Mucosa of stomach (tissue), 1 donor: Measurements from ENCODE around the gene SYNJ1.
"Not testable (repeated sequence)": the region's sequence is repeated elsewhere in the genome, so short reads cannot be mapped to it uniquely, and the experiment has no call there.

Source experiments
- H3K27me3 ChIP-seq: one replicate; pipeline ENCODE4 v1.7.0; 2013; ENCODE audit warnings: mild to moderate bottlenecking, low read length; ENCODE audit not compliant: control insufficient read depth, insufficient read depth
- H3K36me3 ChIP-seq: one replicate; pipeline ENCODE4 v1.7.0; 2013; ENCODE audit warnings: low read length; ENCODE audit not compliant: control insufficient read depth, insufficient read depth
- H3K4me1 ChIP-seq: one replicate; pipeline ENCODE4 v1.7.0; 2013; ENCODE audit warnings: mild to moderate bottlenecking, low read length; ENCODE audit not compliant: control insufficient read depth, insufficient read depth
- H3K4me3 ChIP-seq: one replicate; pipeline ENCODE4 v1.7.0; 2013; ENCODE audit warnings: low read length
- H3K9ac ChIP-seq: one replicate; pipeline ENCODE4 v1.7.0; 2013; ENCODE audit warnings: mild to moderate bottlenecking, low read length, moderate library complexity
- H3K9me3 ChIP-seq: one replicate; pipeline ENCODE4 v1.7.0; 2013; ENCODE audit warnings: mild to moderate bottlenecking, low read length, moderate library complexity; ENCODE audit not compliant: control insufficient read depth
- donor health status: Pancreatic carcinoma.

SYNJ1 gene

DNA sequence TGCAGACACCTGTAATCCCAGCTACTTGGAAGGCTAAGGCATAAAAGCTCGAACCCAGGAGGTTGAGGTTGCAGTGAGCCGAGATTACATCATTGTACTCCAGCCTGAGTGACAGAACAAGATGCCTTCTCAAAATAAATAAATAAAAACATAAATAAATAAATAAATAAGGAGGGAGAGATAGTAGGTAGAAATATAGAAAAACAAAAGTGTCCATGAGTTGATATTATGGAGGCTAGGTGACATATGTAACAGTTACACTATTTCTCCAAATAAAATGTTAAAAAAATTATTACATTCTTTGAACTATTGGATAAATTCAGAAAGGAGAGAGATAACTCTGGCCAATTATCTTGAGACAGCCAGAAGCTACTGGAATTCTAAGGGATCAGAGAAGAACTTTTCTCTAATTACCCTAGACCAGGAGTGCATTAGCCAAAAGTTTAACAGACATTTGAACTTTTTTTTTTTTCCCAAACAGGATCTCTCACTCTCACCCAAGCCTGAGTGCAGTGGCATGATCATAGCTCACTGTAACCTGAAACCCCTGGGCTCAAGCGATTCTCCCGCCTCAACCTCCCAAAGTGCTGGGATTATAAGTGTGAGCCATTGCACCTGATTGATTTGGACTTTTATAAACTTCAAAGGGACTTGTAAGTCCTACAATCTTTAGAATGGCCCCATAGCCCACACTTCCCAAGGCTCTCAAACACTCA, 17.6 kb downstream of the SYNJ1 start:
- Histone ChIP-seq H3K4me3 (no peak overlapping the region), H3K4me1 (no peaks in the 10 kb centered on the region), H3K9me3 (no peaks in the 10 kb centered on the region), H3K9ac (no peak overlapping the region), H3K27me3 (no peaks in the 10 kb centered on the region), H3K36me3 (no peaks in the 10 kb centered on the region)

DNA sequence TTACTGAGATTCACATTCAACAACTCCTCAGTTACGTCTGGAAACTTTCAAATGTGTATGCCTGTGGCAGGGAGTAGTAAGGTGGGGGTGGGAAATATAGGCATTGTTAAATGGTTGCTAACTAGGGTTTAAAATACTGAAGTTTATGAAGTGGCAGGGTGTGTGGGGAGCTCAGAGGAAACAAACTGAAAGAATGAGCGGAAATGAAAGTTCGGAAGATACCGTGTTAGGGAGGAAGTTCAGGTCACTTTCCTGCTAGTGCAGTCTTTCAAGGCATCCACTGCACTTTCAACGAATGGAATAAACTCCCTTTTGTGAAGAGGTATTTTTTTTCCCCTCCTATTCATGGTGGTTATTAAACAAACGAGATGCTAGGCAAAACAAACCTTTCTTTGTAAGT, 19.7 kb downstream of the SYNJ1 start:
- no peak overlapping the region for H3K4me3 ChIP-seq
- no peak overlapping the region for H3K9ac ChIP-seq
- H3K27me3 ChIP-seq, result no peaks in the 10 kb centered on the region
- no peaks in the 10 kb centered on the region for H3K36me3 ChIP-seq
- H3K4me1 ChIP-seq, result peaks cover under 1% of the 10 kb centered on the region
- H3K9me3 ChIP-seq, result no peaks in the 10 kb centered on the region

DNA sequence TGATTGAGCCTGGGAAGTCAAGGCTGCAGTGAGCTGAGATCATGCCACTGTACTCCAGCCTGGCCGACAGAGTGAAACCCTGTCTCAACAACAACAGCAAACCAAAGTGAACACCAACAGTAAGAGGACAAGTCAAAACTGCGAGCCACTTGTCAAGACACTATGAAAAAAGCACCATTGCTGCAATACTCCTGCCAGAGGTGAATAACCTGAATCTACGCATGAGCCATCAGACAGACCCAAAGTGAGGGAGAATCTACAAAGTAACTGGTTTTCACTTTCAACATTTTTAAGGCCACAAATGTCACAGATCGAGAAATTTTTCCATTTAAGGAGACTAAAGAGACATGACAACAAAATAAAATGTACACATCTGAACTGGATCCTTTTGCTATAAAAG, 21.9 kb downstream of the SYNJ1 start:
- Histone ChIP-seq H3K4me3 (no peak overlapping the region), H3K9ac (no peak overlapping the region), H3K27me3 (no peaks in the 10 kb centered on the region), H3K36me3 (no peaks in the 10 kb centered on the region), H3K9me3 (no peaks in the 10 kb centered on the region), H3K4me1 (peaks cover 7% of the 10 kb centered on the region)

DNA sequence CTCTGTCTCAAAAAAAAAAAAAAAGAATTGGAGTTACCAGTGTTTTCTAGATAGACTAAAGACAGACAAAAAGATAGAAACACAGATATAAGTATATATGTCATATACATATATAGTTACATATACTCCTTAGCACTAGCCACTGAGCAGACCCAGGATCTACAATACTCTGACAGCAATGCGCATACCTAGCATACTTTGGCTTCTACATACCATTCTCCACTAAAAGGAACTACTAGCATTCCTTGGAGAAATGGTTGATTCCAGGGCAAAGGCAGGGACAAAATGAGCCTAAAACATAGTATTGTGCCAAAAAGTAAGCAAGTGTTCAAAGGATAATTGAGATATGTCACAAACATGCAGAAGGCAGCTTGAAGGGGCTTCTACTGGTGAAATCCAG, 22.7 kb downstream of the SYNJ1 start:
- Histone ChIP-seq H3K27me3 (no peaks in the 10 kb centered on the region), H3K4me1 (peaks cover 7% of the 10 kb centered on the region), H3K36me3 (no peaks in the 10 kb centered on the region), H3K9me3 (no peaks in the 10 kb centered on the region), H3K4me3 (no peak overlapping the region), H3K9ac (no peak overlapping the region)

DNA sequence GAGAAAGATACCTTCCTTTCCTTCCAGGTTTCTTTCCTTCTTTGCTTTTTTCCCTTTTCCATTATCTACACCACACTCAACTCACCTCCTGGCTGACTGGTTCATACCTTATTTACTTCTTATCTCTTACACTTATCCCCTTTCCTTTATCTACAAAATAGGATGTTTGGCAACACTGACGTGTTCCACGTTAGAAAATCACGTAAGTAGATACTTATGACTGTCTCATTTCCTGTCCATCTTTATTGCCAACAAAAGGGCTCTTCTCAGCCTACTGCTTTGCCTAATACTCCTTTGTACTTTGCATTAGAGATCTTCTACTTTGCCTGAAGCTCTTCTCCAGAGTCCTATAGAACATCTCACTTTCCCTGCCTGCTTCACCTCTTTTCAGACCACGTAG, 25.1 kb downstream of the SYNJ1 start:
- peaks cover 26% of the 10 kb centered on the region for H3K4me1 ChIP-seq
- no peak overlapping the region for H3K4me3 ChIP-seq
- no peaks in the 10 kb centered on the region for H3K9me3 ChIP-seq
- no peaks in the 10 kb centered on the region for H3K27me3 ChIP-seq
- no peak overlapping the region for H3K9ac ChIP-seq
- peaks cover 5% of the 10 kb centered on the region for H3K36me3 ChIP-seq

DNA sequence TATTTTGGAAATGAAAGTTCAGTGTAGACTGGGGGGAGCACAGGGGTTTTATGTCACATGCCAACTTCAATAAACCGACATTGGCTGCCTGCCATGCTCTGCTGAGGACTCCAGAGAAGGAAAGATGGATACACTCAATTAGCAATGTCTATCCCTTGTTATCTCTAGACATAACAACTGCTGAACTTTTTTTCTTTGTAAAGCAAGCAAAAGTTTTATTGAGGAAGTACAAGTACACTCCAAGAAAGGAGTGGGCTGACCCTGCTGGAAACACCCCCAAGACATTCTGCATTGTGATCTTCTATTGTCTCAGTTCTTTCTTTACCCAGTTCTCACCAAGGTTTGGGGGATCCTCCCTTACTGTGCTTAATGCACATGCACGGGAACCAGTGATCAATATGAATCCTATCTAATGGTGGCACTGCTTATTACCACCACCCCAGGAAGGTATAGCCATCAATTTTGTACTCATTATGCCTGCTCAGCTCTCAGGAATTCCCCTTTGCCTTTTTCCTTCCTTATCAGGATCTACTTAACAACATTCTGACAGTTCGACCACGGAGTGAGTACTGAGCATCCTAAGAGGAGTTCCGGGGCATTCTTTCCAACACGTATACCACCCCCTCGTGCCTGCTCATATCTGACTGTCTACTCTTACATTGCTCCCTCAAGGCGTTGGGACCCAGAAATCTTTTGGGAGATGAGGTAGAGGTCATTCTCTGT, 28.7 kb downstream of the SYNJ1 start:
- H3K4me1 ChIP-seq, result peaks cover 26% of the 10 kb centered on the region
- H3K4me3 ChIP-seq, result no peak overlapping the region
- H3K9ac ChIP-seq, result no peak overlapping the region
- H3K36me3 ChIP-seq, result peaks cover 5% of the 10 kb centered on the region
- H3K27me3 ChIP-seq, result no peaks in the 10 kb centered on the region
- H3K9me3 ChIP-seq, result no peaks in the 10 kb centered on the region

DNA sequence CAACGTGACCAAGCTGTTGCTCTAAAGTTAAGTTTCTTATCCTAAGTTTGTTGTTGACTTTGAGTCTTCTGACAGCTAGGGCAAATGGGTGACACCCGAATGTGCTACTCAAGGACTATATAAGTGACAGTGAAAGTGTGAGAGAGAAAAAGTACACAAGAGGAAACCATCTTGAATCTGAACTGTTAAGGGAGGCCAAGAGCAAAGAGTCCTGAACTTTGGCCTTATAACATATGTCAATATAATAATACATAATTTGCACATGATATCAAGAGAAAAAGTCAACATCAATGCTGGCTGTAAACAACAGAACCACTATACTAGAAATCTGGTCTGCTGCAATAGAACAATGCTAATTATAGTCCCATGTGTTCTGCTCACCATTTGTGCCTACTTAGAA, 29.5 kb downstream of the SYNJ1 start:
- no peaks in the 10 kb centered on the region for H3K27me3 ChIP-seq
- no peak overlapping the region for H3K4me3 ChIP-seq
- peaks cover 26% of the 10 kb centered on the region for H3K4me1 ChIP-seq
- H3K9me3 ChIP-seq, result no peaks in the 10 kb centered on the region
- no peak overlapping the region for H3K9ac ChIP-seq
- H3K36me3 ChIP-seq, result peaks cover 5% of the 10 kb centered on the region

DNA sequence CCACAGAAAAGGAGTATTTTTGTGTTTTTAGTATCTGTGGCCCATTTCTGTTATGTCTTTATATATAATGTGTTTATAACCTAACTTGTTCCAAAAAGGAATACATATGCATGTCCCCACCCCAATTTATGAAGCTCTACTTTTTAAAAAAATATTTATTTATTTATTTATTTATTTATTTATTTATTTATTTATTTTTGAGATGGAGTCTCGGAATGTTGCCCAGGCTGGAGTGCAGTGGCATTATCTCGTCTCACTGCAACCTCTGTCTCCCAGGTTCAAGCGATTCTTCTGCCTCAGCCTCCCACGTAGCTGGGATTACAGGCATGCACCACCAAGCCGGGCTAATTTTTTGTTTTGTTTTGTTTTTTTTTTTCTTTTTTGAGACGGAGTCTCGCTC, 32.3 kb downstream of the SYNJ1 start:
- H3K27me3 ChIP-seq, H3K4me3 ChIP-seq, H3K9ac ChIP-seq, H3K36me3 ChIP-seq, H3K9me3 ChIP-seq: not testable (repeated sequence)
- H3K4me1 ChIP-seq, result peaks cover 19% of the 10 kb centered on the region

DNA sequence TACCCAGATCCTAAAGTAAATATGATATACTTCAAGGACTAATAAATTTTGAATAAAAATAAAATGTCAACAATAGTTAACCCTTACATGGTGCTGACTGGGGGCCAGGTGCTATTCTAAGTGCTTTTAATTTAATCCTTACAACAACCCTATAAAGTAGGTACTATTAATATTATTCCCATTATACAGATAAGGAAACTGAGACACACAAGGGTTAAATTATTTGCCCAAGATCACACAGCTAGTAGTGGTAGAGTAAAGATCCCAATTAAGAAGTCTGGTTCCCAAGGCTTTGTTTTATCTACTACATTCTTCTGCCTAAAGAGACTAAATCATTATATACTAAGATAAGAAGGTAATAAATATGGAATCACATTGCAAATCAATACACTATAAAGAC, 34.2 kb downstream of the SYNJ1 start:
- H3K4me1 ChIP-seq, result peaks cover 9% of the 10 kb centered on the region
- no peak overlapping the region for H3K9ac ChIP-seq
- H3K9me3 ChIP-seq, result no peaks in the 10 kb centered on the region
- H3K36me3 ChIP-seq, result no peaks in the 10 kb centered on the region
- H3K27me3 ChIP-seq, result no peaks in the 10 kb centered on the region
- H3K4me3 ChIP-seq, result no peak overlapping the region

DNA sequence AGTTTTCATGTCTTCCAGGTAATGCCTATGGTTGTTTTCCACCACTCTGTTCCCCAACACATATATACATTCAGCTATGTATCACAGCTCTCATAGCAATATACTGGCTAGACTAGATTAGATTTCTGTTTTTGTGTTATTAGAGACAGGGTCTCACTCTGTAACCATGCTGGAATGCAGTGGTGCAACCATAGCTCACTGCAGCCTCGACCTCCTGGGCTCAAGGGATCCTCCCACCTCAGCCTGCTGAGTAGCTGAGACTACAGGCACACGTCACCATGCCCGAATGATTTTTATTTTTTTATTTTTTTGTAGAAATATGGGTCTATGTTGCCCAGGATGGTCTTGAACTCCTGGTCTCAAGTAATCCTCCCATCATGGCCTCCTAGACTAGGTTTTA, 37.7 kb downstream of the SYNJ1 start:
- Histone ChIP-seq H3K4me1 (no peaks in the 10 kb centered on the region), H3K27me3 (no peaks in the 10 kb centered on the region), H3K9ac (no peak overlapping the region), H3K4me3 (no peak overlapping the region), H3K36me3 (no peaks in the 10 kb centered on the region), H3K9me3 (no peaks in the 10 kb centered on the region)

DNA sequence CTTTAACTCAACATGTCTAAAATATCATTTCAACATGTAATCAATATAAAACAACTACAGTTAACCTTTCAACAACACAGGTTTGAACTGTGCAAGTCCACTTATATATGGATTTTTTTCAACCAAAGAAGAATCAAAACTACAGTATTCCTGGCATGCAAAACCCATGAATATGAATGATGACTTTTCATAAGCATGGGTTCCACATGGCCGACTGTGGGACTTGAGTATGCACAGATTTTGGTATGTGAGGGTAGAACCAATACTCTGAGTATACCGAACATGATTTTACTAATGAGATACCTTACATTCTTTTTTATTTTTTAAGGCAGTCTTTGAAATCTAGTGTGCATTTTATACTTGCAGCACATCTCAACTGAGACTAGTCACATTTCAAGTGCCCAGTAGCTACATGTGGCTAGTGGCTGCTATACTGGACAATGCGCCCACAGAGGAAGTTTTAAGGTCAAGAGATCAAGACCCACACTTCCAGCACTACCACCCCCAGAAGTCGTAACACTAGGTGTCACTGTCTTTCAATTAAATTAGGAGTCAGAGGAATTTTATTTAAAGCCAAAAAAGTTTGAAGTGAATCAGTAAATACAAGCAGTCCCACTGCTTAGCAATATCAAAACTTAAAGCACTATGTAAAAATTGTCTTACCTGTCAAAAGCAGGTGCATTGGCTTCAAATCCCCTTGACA, 40.0 kb downstream of the SYNJ1 start:
- H3K4me3 ChIP-seq, result no peak overlapping the region
- no peaks in the 10 kb centered on the region for H3K27me3 ChIP-seq
- H3K9ac ChIP-seq, result no peak overlapping the region
- no peaks in the 10 kb centered on the region for H3K36me3 ChIP-seq
- H3K9me3 ChIP-seq, result no peaks in the 10 kb centered on the region
- H3K4me1 ChIP-seq, result no peaks in the 10 kb centered on the region

DNA sequence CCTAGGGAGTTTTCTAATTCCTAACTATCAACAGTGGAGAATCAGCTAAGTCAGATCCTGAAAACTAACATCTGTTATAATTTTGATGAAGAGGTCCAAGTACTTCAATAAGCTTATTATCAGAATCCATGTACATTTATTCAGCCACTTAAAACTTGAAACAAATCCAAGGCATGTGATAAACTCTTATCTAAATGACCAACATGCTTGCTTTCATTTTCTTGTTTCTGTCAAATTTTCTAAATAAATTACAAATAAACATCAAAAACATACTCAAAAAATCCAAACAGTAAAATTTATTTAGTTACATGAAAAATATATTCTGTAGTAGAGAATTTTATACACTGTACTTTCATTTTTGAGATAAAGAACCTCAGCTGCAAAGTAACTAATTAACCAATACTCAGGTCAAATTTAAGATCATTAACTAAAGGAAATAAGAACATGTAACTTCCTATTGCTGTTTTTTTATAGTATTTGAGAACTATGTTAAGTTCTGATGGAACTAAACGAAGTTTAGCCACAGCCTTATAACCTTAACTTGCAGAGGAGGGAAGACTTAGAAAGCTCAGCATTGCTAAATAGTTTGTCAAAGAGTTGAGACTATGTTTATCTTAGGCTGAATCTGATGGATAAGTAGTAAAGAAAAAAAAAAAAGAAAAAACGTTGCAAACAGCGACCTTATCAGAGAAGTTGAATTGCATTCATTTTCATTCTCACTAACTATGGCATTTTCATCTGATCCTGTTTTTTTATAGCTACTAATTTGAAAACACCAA, 44.9 kb downstream of the SYNJ1 start:
- no peaks in the 10 kb centered on the region for H3K9me3 ChIP-seq
- H3K36me3 ChIP-seq, result no peaks in the 10 kb centered on the region
- peaks cover 4% of the 10 kb centered on the region for H3K4me1 ChIP-seq
- H3K9ac ChIP-seq, result no peak overlapping the region
- H3K4me3 ChIP-seq, result no peak overlapping the region
- H3K27me3 ChIP-seq, result no peaks in the 10 kb centered on the region
